NCI-H526 (cell line): Measurements from ENCODE around the gene FAM234A.

Experiments used
- DNase-seq, 2 experiments: peaks; one replicate each; lab custom pipeline; 2025; lab: John Stamatoyannopoulos, UW

The FAM234A gene

GRCh38 chr16:297832-298231, 63.2 kb downstream of the FAM234A start:
- no peak for DNase-seq

DNA sequence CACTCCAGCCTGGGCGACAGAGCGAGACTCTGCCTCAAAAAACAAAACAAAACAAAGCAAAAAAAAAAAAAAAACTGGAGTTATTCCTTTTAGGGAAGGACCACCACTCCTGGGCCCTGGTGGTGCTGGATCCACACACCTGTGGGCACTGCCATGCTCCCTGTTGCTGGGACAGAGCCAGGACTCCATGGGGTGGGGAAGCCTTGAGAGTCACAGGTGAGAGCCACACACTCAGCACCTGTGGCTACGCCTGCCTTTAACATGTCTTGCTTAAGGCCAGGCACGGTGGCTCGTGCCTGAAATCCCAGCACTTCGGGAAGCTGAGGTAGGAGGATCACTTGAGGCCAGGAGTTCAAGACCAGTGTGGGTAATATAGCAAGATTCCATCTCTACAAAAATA, 66.6 kb downstream of the FAM234A start:
- no peak for DNase-seq

- no peak for DNase-seq
Measured at GRCh38 chr16:301950-302349, 67.3 kb downstream of the FAM234A start.

GRCh38 chr16:303760-304505, 69.3 kb downstream of the FAM234A start:
- DNase-seq, result no peak

GRCh38 chr16:305916-306626, 71.5 kb downstream of the FAM234A start:
- no peak for DNase-seq

GRCh38 chr16:306911-307370, 72.3 kb downstream of the FAM234A start:
- DNase-seq, result no peak

DNA sequence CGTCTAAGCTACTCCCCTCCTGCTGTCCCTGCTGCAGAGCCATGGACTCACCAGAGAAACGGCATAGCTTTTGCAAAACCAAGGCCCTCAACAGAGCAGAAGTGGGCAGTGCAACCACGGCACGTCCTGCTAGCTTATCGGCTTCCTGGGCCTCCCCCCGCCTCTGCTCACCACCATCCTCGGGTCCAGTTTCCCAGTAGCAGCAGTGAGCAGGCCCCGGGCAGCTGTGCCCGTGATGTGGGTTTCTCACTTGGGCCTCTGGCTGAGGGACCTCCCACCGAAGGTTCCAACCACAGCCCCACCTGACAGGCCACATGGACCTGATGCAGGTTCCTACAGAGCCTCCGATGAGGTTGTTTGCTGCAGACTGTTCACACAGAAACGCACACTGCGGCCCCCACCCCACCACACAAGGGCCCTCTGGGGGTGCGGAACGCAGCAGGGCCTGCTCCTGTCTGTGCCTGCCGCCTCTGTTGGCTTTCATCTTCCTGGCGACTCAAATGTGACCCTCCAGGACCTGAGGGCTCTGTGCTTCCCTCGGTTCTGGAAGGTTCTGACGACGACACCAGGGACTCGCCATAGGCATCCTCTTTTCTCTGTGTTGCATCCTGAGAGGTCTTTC, 73.2 kb downstream of the FAM234A start:
- DNase-seq, result no peak

DNA sequence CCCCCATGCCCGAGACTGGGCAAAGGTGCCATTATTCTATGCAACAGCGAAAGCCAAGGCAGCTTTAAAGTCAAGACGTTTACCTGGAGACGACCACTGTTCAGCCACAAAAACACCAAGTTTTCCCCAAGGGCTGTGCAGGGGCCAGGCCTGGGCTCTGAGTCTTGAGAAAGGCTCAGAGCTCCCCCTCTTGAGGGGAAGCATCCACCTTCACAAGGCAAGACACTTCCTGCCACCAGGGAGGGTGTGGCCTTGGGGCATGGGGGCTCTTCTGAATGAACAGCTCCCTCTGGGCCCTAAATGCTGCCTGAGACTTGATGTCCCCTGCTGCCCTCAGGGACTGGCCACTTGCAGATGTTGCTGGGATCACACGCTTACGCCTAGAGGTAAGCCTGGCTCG, 74.9 kb downstream of the FAM234A start:
- no peak for DNase-seq

DNA sequence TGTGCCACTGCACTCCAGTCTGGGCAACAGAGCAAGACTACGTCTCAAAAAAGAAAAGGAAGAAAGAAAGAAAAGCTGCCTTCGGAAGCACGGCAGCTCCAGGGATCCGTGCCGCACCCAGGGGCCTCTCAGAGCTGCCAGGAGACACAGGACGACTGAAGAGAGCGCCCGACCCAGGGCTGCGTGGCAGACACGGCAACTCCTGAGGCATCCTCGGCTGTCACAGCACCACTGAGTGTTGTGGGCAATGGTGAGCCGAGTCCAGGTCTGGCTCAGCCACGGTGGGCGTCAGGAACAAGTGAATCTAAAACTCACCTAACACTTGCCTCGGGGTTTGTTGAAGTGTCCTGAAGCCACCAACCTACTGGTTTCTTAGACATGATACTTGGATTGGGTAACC, 77.1 kb downstream of the FAM234A start:
- no peak for DNase-seq

GRCh38 chr16:314351-314750, 79.7 kb downstream of the FAM234A start:
- DNase-seq, result no peak

DNA sequence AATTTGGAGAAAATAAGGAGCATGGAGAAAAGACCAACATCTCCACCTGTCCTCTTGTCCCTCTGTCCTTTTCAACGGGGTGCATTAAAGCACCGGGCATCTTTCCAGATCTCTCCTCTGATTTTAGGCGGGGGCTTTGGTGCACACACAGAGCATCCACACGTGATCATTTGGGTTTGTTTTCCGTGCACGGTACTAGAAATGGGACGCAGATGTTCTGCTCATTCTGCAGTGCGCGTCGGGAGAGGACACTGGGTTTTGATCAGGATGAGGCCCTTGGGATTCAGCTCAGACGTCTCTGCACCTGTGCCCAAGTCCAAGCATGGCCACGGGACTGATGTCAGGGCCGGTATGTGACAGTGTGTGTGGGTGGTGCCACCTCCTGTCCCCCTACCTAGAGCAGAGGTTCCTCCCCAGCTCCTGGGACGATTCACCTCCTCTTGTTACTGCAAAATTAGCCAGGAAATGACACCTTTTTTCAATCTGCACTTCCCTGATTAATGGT, 80.2 kb downstream of the FAM234A start:
- DNase-seq, result no peak
